Neural cell (in vitro differentiated cells): ENCODE data around the gene ETV3L. TPM values are rescaled to one million over a fixed set of nuclear protein-coding genes. Genes with fewer than 3 reads are reported as not detected.

Experiments used
- H2AFZ ChIP-seq: fragments of 200-600, 300-800 bp; sonication (generic), shearing (Covaris generic); 2 replicates; pipeline ENCODE4 v1.6.0; 2014; ENCODE audit warnings: low read depth, mild to moderate bottlenecking, antibody characterized with exemption, low read length, moderate library complexity
- H3F3A ChIP-seq: fragments of 200-600 bp; shearing (Covaris generic); 2 replicates; pipeline ENCODE4 v1.6.1; 2016; ENCODE audit warnings: mild to moderate bottlenecking, moderate library complexity, mixed read lengths, antibody characterized with exemption, low read length; ENCODE audit not compliant: insufficient read depth, poor library complexity, severe bottlenecking
- H3K27ac ChIP-seq: fragments of 200-600, 300-800 bp; sonication (generic), shearing (Covaris generic); 2 replicates; pipeline ENCODE4 v1.5.1; 2014; ENCODE audit warnings: mild to moderate bottlenecking, low read length, moderate library complexity
- H3K27me3 ChIP-seq: fragments of 300-800, 200-600 bp; sonication (generic), shearing (Covaris generic); 2 replicates; pipeline ENCODE4 v1.6.0; 2014; ENCODE audit warnings: mild to moderate bottlenecking, low read depth, low read length, moderate library complexity; ENCODE audit not compliant: insufficient read depth
- H3K36me3 ChIP-seq: fragments of 300-800, 200-600 bp; sonication (generic), shearing (Covaris generic); 2 replicates; pipeline ENCODE4 v1.5.1; 2014; ENCODE audit warnings: mild to moderate bottlenecking, antibody characterized with exemption, low read length, moderate library complexity; ENCODE audit not compliant: insufficient read depth
- H3K4me2 ChIP-seq: fragments of 300-800, 200-600 bp; sonication (generic), shearing (Covaris generic); 2 replicates; pipeline ENCODE4 v1.6.0; 2014; ENCODE audit warnings: mild to moderate bottlenecking, low read length
- H3K4me3 ChIP-seq: fragments of 300-800, 200-600 bp; sonication (generic), shearing (Covaris generic); 2 replicates; pipeline ENCODE4 v1.5.1; 2014; ENCODE audit warnings: mild to moderate bottlenecking, low read length, moderate library complexity
- H3K79me2 ChIP-seq: fragments of 200-600 bp; shearing (Covaris generic); replicated peaks from 2 replicates; pipeline ENCODE4 v1.6.0; 2014; ENCODE audit warnings: mild to moderate bottlenecking, low read length, moderate library complexity; ENCODE audit not compliant: insufficient read depth
- H3K9ac ChIP-seq: fragments of 300-800, 200-600 bp; sonication (generic), shearing (Covaris generic); 2 replicates; pipeline ENCODE4 v1.6.1; 2016; ENCODE audit warnings: mild to moderate bottlenecking, low read length, mixed read lengths
- H3K9me2 ChIP-seq: fragments of 200-600 bp; shearing (Covaris generic); 2 replicates; pipeline ENCODE4 v1.6.1; 2016; ENCODE audit warnings: mild to moderate bottlenecking, low read length, mixed read lengths; ENCODE audit not compliant: insufficient read depth
- H3K9me3 ChIP-seq: fragments of 200-600, 300-800 bp; sonication (generic), shearing (Covaris generic); 2 replicates; pipeline ENCODE4 v1.6.1; 2016; ENCODE audit warnings: mild to moderate bottlenecking, mixed run types, low read length, moderate library complexity, mixed read lengths
- H4K20me1 ChIP-seq: fragments of 200-600 bp; shearing (Covaris generic); 2 replicates; pipeline ENCODE4 v1.6.1; 2016; ENCODE audit warnings: mild to moderate bottlenecking, mixed run types; ENCODE audit not compliant: insufficient read depth
- CTCF ChIP-seq: fragments of 450-650 bp; IDR thresholded peaks from 2 replicates; pipeline ENCODE4 v1.5.1; 2014; ENCODE audit warnings: antibody characterized with exemption, mild to moderate bottlenecking, moderate library complexity; ENCODE audit not compliant: poor library complexity, severe bottlenecking
- EP300 ChIP-seq: fragments of 450-650 bp; conservative IDR thresholded peaks from 2 replicates; pipeline ENCODE4 v1.6.1; 2014; ENCODE audit warnings: antibody characterized with exemption, mild to moderate bottlenecking, moderate library complexity; ENCODE audit not compliant: poor library complexity, severe bottlenecking
- EZH2 ChIP-seq: fragments of 200-600, 300-800 bp; shearing (Covaris generic), sonication (generic); IDR thresholded peaks from 2 replicates; pipeline ENCODE4 v1.6.1; 2014; ENCODE audit warnings: antibody characterized with exemption, low read length, borderline replicate concordance, mild to moderate bottlenecking; ENCODE audit not compliant: insufficient read depth, poor library complexity, severe bottlenecking
- MXI1 ChIP-seq: fragments of 450-650 bp; conservative IDR thresholded peaks from 2 replicates; pipeline ENCODE4 v1.6.1; 2014; ENCODE audit warnings: antibody characterized with exemption, mild to moderate bottlenecking; ENCODE audit not compliant: poor library complexity, severe bottlenecking
- POLR2AphosphoS5 ChIP-seq: IDR thresholded peaks from 2 replicates; pipeline ENCODE4 v1.6.1; 2012
- RAD21 ChIP-seq: fragments of 450-650 bp; conservative IDR thresholded peaks from 2 replicates; pipeline ENCODE4 v1.6.1; 2014; ENCODE audit warnings: antibody characterized with exemption, mild to moderate bottlenecking, moderate library complexity
- REST ChIP-seq: IDR thresholded peaks from 2 replicates; pipeline ENCODE4 v1.6.1; 2012; ENCODE audit warnings: borderline replicate concordance
- SMC3 ChIP-seq: fragments of 450-650 bp; conservative IDR thresholded peaks from 2 replicates; pipeline ENCODE4 v1.6.1; 2014; ENCODE audit warnings: antibody characterized with exemption, mild to moderate bottlenecking, moderate library complexity; ENCODE audit not compliant: poor library complexity
- TAF1 ChIP-seq: IDR thresholded peaks from 2 replicates; pipeline ENCODE4 v1.6.1; 2012; ENCODE audit warnings: low read depth
- polyA plus RNA-seq: library from polyadenylated mRNA; depleted of rRNA; stranded (reverse); fragments of >200 nt; gene quantifications from 2 replicates; pipeline ENCODE4 v1.2.3, GENCODE V29; 2014

The ETV3L gene
- polyA plus RNA-seq, 1 donor from 2014 or later = not detected

- Histone ChIP-seq H3K27ac (no peak overlapping the region), H3K79me2 (no peaks in the 10 kb centered on the region), H3K9me2 (no peaks in the 10 kb centered on the region), H3K4me2 (no peak overlapping the region), H3K27me3 (no peaks in the 10 kb centered on the region), H2AFZ (no peak overlapping the region), H3K9ac (no peak overlapping the region), H3K36me3 (no peaks in the 10 kb centered on the region), H3K4me3 (no peak overlapping the region), H4K20me1 (no peaks in the 10 kb centered on the region), H3K9me3 (no peaks in the 10 kb centered on the region), H3F3A (no peaks in the 10 kb centered on the region)
- TF ChIP-seq EZH2 = no peak
- no peak for TF ChIP-seq EP300
- TF ChIP-seq REST = no peak
- TF ChIP-seq MXI1 = no peak
Observed at GRCh38 chr1:157111396-157112165, 12.0 kb upstream of the ETV3L start.

- H3K27me3 ChIP-seq = no peaks in the 10 kb centered on the region
- no peaks in the 10 kb centered on the region for H3K9me3 ChIP-seq
- H3F3A ChIP-seq = no peaks in the 10 kb centered on the region
- TF ChIP-seq POLR2AphosphoS5 (no peak), CTCF (no peak), TAF1 (no peak), RAD21 (no peak), REST (no peak), EP300 (no peak), SMC3 (no peak), MXI1 (no peak), EZH2 (no peak)
- no peaks in the 10 kb centered on the region for H3K79me2 ChIP-seq
- H3K27ac ChIP-seq = no peak overlapping the region
- H3K9ac ChIP-seq = no peak overlapping the region
- H3K36me3 ChIP-seq = no peaks in the 10 kb centered on the region
- H3K4me2 ChIP-seq = no peak overlapping the region
- H2AFZ ChIP-seq = no peak overlapping the region
- H4K20me1 ChIP-seq = no peaks in the 10 kb centered on the region
- no peaks in the 10 kb centered on the region for H3K9me2 ChIP-seq
- no peak overlapping the region for H3K4me3 ChIP-seq
Observed at GRCh38 chr1:157110686-157111085, 11.1 kb upstream of the ETV3L start.
